Heart right ventricle (tissue), 16 donors: Measurements from ENCODE around the gene TARM1. TPM values are rescaled to one million over a fixed set of nuclear protein-coding genes. Genes with fewer than 3 reads are reported as not detected.
"Not testable (repeated sequence)": the region's sequence is repeated elsewhere in the genome, so short reads cannot be mapped to it uniquely, and the experiment has no call there.

Experiments used
- ATAC-seq, 8 donors: fragments of 200-7000 bp; cut with Tn5 transposase; one replicate each; pipeline ENCODE4 v1.9.1; 2020; ENCODE audit warnings: mild to moderate bottlenecking in 8 of 8, moderate library complexity in 8 of 8, moderate number of reproducible peaks in 1 of 8
- DNase-seq, 2 donors: peaks; one replicate each; pipeline ENCODE4 v3.0.0-alpha.2; 2020
- H3K27ac ChIP-seq, 10 donors: fragments of 200-600 bp; sonication (generic) in 2 of 10; one replicate each; pipeline versions ENCODE4 v1.5.0 to v1.8.0; 2020 to 2022; ENCODE audit warnings: mild to moderate bottlenecking in 3 of 10
- H3K27me3 ChIP-seq, 7 donors: fragments of 200-600 bp; one replicate each; pipeline ENCODE4 v1.8.0; 2021 to 2022; ENCODE audit warnings: mild to moderate bottlenecking in 2 of 7
- H3K36me3 ChIP-seq, 9 donors: fragments of 200-600 bp; sonication (generic) in 1 of 9; one replicate each; pipeline versions ENCODE4 v1.5.0 to v1.8.0; 2020 to 2022; ENCODE audit warnings: mild to moderate bottlenecking in 2 of 9
- H3K4me1 ChIP-seq, 9 donors: fragments of 200-600 bp; sonication (generic) in 1 of 9; one replicate each; pipeline versions ENCODE4 v1.5.0 to v1.8.0; 2020 to 2022; ENCODE audit warnings: mild to moderate bottlenecking in 4 of 9
- H3K4me3 ChIP-seq, 10 donors: fragments of 200-600 bp; sonication (generic) in 2 of 10; one replicate each; pipeline versions ENCODE4 v1.5.0 to v1.8.0; 2020 to 2022; ENCODE audit warnings: mild to moderate bottlenecking in 7 of 10, moderate library complexity in 2 of 10
- H3K9me3 ChIP-seq, 11 donors: fragments of 200-600 bp in 10 of 11; sonication (generic) in 2 of 11; one replicate each; pipeline versions ENCODE4 v1.5.0 to v1.8.0; 2013 to 2022; ENCODE audit warnings: mild to moderate bottlenecking in 2 of 11, control low read depth in 1 of 11, moderate library complexity in 1 of 11
- CTCF ChIP-seq, 9 donors: fragments of 200-600 bp; sonication (generic) in 2 of 9; IDR thresholded peaks; one replicate each; pipeline versions ENCODE4 v1.5.0 to v1.8.0; 2021 to 2022; ENCODE audit warnings: antibody characterized with exemption in 9 of 9, mild to moderate bottlenecking in 5 of 9, moderate library complexity in 1 of 9
- WGBS, 2 donors: extraction: QIAGEN DNeasy Blood & Tissue Kit; methylation state at CpG; one replicate each; pipeline ENCODE4 v1.1.7; 2013; ENCODE audit warnings: inconsistent platforms in 1 of 2; 5-methylcytosine and 5-hydroxymethylcytosine counted together
- intact Hi-C, 10 donors: fragments of 100-400 bp; cut with DNase I; formaldehyde crosslinking; loops; one replicate each; pipeline versions ENCODE4 v1.11.1 to v1.14.2; 2022
- polyA plus RNA-seq, 2 donors: library from polyadenylated mRNA; stranded (reverse); fragments of 200-250 nt; gene quantifications; one replicate each; pipeline ENCODE4 v1.2.3, GENCODE V29; 2013
- total RNA-seq, 10 donors: library from RNA; stranded (reverse); fragmentation: NEBNext Ultra II Directional in 3 of 10; extraction: Animal tissue kit (Norgen Biotek cat#: 25700) in 3 of 10; gene quantifications; one replicate each; pipeline versions ENCODE4 v1.2.1 to v1.2.4, GENCODE V29; 2021 to 2023
- donor health status: Arrhythmogenic right ventricular cardiomyopathy.
- donor health status: ischemic (EF 13 %, LVEDD 7.1; RV severe dilation, severe dysfunction).
- donor health status: healthy with polysubstance abuse.
- donor health status: DM: no; HTN: yes; CAD: no.
- donor health status: DM: no; HTN: no; CAD: no.
- donor health status: ischemic (EF 25% LVEDD 6.9; RV normal size, moderate dysfunction).
- donor health status: ischemic (EF 25% LVEDD 5.7; RV mildly dilated, moderate dysfunction).
- donor health status: healthy.
- donor health status: DM: yes; HTN: yes; CAD: no.
- donor health status: Ischemic cardiomyopathy.
- donor health status: ischemic (EF 35%, LVEDD 5.7; RV mildly dilated, moderate dysfunction).
- donor health status: nonischemic (EF 11% LVEDD 7.7; RV severe dilation, severe dysfunction).
- donor health status: DM: yes; HTN: yes; CAD: no.
- donor health status: PGD.
- donor health status: ischemic (EF 29% LVEDD 5.4; RV normal size, mild dysfunction).
- donor health status: nonischemic (EF 23%, LVEDD 6.1; RV moderate dilation, normal function).

TARM1 gene
- total and polyA plus RNA-seq, 12 donors = not detected

- no peak for ATAC-seq
- peaks cover 0 to 3% (median 0%) of the 10 kb centered on the region in 11 donors for H3K9me3 ChIP-seq
- peaks cover 0 to 44% (median 14%) of the 10 kb centered on the region in 7 donors for H3K27me3 ChIP-seq
- no peak overlapping the region for H3K4me3 ChIP-seq
- H3K27ac ChIP-seq = no peak overlapping the region
- intact Hi-C loops = no loop called here
- peaks cover 0 to 5% (median 0%) of the 10 kb centered on the region in 9 donors for H3K4me1 ChIP-seq
- no peaks in the 10 kb centered on the region for H3K36me3 ChIP-seq
- DNase-seq = no peak
- TF ChIP-seq CTCF (IDR thresholded peaks at IDR 0.05) = no peak
- WGBS, 2 donors = 77 to 82% methylated on average over 4 of the region's 4 CpGs
Measured at GRCh38 chr19:54040003-54040402, 41.2 kb downstream of the TARM1 start.

DNA sequence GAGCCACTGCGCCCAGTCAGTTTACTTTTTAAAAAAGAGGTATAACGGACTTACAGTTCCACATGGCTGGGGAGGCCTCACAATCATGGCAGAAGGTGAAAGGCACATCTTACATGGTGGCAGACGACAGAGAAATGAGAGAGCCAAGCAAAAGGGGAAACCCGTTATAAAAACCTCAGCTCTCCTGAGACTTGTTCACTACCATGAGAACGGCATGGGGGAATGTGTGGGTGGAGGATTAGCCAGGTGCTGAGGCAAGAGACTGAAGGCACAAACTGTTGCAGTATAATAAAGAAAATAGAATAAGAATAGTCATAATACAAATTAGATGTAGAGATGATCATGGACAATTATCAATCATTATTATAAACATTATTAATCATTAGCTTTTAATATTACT is 44.6 kb downstream of the TARM1 start:
- H3K27ac ChIP-seq, H3K4me1 ChIP-seq, ATAC-seq, H3K9me3 ChIP-seq, intact Hi-C loops, DNase-seq, H3K4me3 ChIP-seq, H3K36me3 ChIP-seq: not testable (repeated sequence)
- peaks cover 0 to 38% (median 11%) of the 10 kb centered on the region in 7 donors for H3K27me3 ChIP-seq
- 74 to 76% methylated on average over 5 of the region's 5 CpGs for WGBS, 2 donors

DNA sequence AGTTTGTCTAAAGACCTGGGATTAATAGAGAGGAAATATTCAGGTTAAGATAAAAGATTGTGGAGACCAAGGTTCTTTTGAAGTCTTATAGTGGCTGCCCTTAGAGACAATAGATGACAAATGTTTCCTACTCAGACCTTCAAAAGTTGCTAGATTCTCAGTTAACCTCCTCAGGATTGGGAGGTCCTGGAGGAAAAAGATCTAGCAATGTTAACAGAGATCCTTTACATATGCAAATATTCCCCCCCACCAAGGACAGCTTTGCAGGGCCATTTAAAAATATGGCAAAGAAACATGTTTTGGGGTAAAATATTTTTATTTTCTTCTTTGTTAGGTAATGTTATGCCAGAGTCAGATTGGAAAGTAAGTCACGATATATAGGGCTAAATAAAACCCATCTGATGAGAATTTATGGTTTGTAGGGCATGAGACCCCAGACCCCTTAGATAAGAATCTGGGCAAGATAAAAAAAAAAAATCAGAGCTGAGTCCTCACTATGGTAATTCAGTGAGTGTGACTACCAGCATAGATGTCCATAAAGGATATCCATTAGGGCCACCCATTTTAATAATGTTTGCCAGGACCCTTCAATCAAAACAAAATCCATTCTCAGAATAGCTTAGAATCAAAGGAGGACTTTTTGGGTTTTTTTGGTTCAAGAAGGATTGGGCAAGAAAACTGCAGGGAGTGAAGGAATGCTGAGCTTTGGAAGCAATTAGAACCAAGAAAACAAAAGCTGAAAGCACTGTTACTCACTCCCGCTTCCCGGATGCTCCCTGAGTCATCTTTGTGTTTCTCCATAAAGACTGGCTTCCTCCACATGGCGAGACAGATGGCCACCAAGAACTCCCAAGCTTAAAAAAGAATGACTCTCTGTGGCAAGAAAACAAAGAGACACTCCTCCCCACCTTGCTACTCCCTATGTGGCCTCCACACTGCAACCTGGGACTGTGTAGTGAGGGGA is 45.7 kb downstream of the TARM1 start:
- Histone ChIP-seq H3K27ac (peak overlapping the region in 1 of 10 donors; percentile 3), H3K4me3 (no peak overlapping the region), H3K36me3 (no peaks in the 10 kb centered on the region), H3K27me3 (peaks cover 0 to 40% (median 9%) of the 10 kb centered on the region in 7 donors), H3K9me3 (peaks cover 0 to 3% (median 0%) of the 10 kb centered on the region in 11 donors), H3K4me1 (peaks cover 0 to 6% (median 0%) of the 10 kb centered on the region in 9 donors)
- ATAC-seq = no peak
- DNase-seq = no peak
- intact Hi-C loops = no loop called here
- no peak for TF ChIP-seq CTCF (IDR thresholded peaks at IDR 0.05)
- WGBS, 2 donors = 50 to 54% methylated on average over 4 of the region's 4 CpGs

DNA sequence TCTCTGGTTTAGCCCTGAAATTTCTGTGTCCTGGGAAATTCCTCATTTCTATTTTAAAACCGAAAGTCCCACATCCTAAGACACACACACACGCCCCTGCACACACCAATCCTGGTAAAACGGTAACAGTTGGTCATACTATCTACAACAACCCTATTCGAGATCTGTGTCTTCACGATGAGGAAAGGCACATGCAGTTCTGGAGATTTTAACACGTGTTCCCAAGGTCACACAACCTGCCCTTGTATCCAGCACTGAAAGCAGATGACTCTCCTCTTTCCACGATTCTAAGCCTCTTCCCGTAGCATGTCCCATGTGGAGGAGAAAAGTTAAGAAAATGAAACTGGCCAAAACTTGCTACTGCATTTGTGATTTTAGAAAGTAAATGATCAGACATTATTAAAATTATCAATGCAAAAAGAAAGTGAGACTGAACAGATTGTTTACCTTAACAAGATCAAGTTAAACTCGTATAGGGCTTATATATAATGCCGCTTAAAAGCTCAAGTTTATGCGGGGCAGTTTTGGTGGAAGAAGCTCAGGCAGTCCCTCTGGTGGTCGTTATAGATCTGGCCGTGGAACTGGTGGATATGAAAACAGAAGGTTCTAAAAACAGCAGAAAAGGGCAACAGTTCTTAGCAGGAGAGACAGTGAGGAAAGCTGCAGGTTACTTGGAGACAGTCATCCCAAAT is 50.1 kb downstream of the TARM1 start:
- intact Hi-C loops = loop anchor here in 2 of 10 donors (2.0 to 5.0 kb wide), 2 partner anchors 222 to 239 kb away; no protein-coding TSS in a partner anchor
- 39 to 43% methylated on average over 13 of the region's 13 CpGs for WGBS, 2 donors
- ATAC-seq (no peak), DNase-seq (no peak)
- Histone ChIP-seq H3K36me3 (no peaks in the 10 kb centered on the region), H3K4me3 (peak overlapping the region in 3 of 10 donors; percentile 11 to 17 (median 16)), H3K27me3 (peaks cover 0 to 29% (median 16%) of the 10 kb centered on the region in 7 donors), H3K9me3 (no peaks in the 10 kb centered on the region), H3K27ac (no peak overlapping the region), H3K4me1 (peaks cover 0 to 13% (median 0%) of the 10 kb centered on the region in 9 donors)
- peak in 7 of 9 donors; percentile 13 to 50 (median 32) for TF ChIP-seq CTCF (IDR thresholded peaks at IDR 0.05)
